Measurements from ENCODE around the gene ME1. TPM values are rescaled to one million over a fixed set of nuclear protein-coding genes. Genes with fewer than 3 reads are reported as not detected.
"Not testable (repeated sequence)": the region's sequence is repeated elsewhere in the genome, so short reads cannot be mapped to it uniquely, and the experiment has no call there.

ME1 gene
- total RNA-seq, 1 donor from 2014 or later, result 12.8 TPM

GRCh38 chr6:83365931-83366330 lies 64.9 kb downstream of the ME1 start:
- no peaks in the 10 kb centered on the region for H3K27me3 ChIP-seq
- H3K27ac ChIP-seq, result no peak overlapping the region
- no peak overlapping the region for H3K4me3 ChIP-seq
- H3K36me3 ChIP-seq, result no peaks in the 10 kb centered on the region
- no peak for TF ChIP-seq POLR2A (IDR thresholded peaks at IDR 0.05)
- no peak for TF ChIP-seq CTCF (IDR thresholded peaks at IDR 0.05)
- no peak for TF ChIP-seq POLR2AphosphoS5 (IDR thresholded peaks at IDR 0.05; ENCODE audit: insufficient read depth in 1 of 2, low read depth in 1 of 2)
- DNase-seq (ENCODE audit: extremely low spot score in 2 of 2), result no peak
- intact Hi-C loops (cut with DNase I), result no loop called here
- H3K9me3 ChIP-seq, result no peaks in the 10 kb centered on the region
- H3K4me1 ChIP-seq, result no peaks in the 10 kb centered on the region

- H3K9me3 ChIP-seq; intact Hi-C loops (cut with DNase I); H3K27ac ChIP-seq; H3K27me3 ChIP-seq; H3K36me3 ChIP-seq; H3K4me1 ChIP-seq; H3K4me3 ChIP-seq; DNase-seq (ENCODE audit: extremely low spot score in 2 of 2): not testable (repeated sequence)
These were observed 68.5 kb downstream of the ME1 start for GRCh38 chr6:83362349-83362748.

- H3K9me3 ChIP-seq, result peaks cover 4% of the 10 kb centered on the region
- no peak overlapping the region for H3K27ac ChIP-seq
- intact Hi-C loops (cut with DNase I), result no loop called here
- no peaks in the 10 kb centered on the region for H3K4me1 ChIP-seq
- H3K36me3 ChIP-seq, result no peaks in the 10 kb centered on the region
- H3K4me3 ChIP-seq, result no peak overlapping the region
- H3K27me3 ChIP-seq, result no peaks in the 10 kb centered on the region
- no peak for TF ChIP-seq CTCF (IDR thresholded peaks at IDR 0.05)
- no peak for TF ChIP-seq POLR2A (IDR thresholded peaks at IDR 0.05)
- TF ChIP-seq POLR2AphosphoS5 (IDR thresholded peaks at IDR 0.05; ENCODE audit: insufficient read depth in 1 of 2, low read depth in 1 of 2), result no peak
- DNase-seq (ENCODE audit: extremely low spot score in 2 of 2), result no peak
These were observed 71.2 kb downstream of the ME1 start for GRCh38 chr6:83359638-83360037.

GRCh38 chr6:83354747-83355146 lies 76.1 kb downstream of the ME1 start:
- intact Hi-C loops (cut with DNase I), result no loop called here
- no peaks in the 10 kb centered on the region for H3K27me3 ChIP-seq
- H3K9me3 ChIP-seq, result no peaks in the 10 kb centered on the region
- H3K27ac ChIP-seq, result no peak overlapping the region
- no peaks in the 10 kb centered on the region for H3K4me1 ChIP-seq
- no peaks in the 10 kb centered on the region for H3K36me3 ChIP-seq
- DNase-seq (ENCODE audit: extremely low spot score in 2 of 2), result no peak
- H3K4me3 ChIP-seq, result no peak overlapping the region
- TF ChIP-seq POLR2A (IDR thresholded peaks at IDR 0.05) (no peak), CTCF (IDR thresholded peaks at IDR 0.05) (no peak), POLR2AphosphoS5 (IDR thresholded peaks at IDR 0.05; ENCODE audit: insufficient read depth in 1 of 2, low read depth in 1 of 2) (no peak)

- intact Hi-C loops (cut with DNase I), result no loop called here
- no peak for DNase-seq (ENCODE audit: extremely low spot score in 2 of 2)
- Histone ChIP-seq H3K27me3 (no peaks in the 10 kb centered on the region), H3K9me3 (no peaks in the 10 kb centered on the region), H3K4me3 (no peak overlapping the region), H3K4me1 (no peaks in the 10 kb centered on the region), H3K36me3 (no peaks in the 10 kb centered on the region), H3K27ac (no peak overlapping the region)
- TF ChIP-seq POLR2A (IDR thresholded peaks at IDR 0.05) (no peak), CTCF (IDR thresholded peaks at IDR 0.05) (no peak), POLR2AphosphoS5 (IDR thresholded peaks at IDR 0.05; ENCODE audit: insufficient read depth in 1 of 2, low read depth in 1 of 2) (no peak)
These were observed 78.3 kb downstream of the ME1 start for GRCh38 chr6:83352424-83353061.

All from vagina (tissue), 2 donors.